ENCODE results near the gene SAXO2. TPM values are rescaled to one million over a fixed set of nuclear protein-coding genes. Genes with fewer than 3 reads are reported as not detected.
"Not testable (repeated sequence)": the region's sequence is repeated elsewhere in the genome, so short reads cannot be mapped to it uniquely, and the experiment has no call there.

SAXO2 gene
- polyA plus RNA-seq, 4 donors: 5.1 to 6.9 (median 5.9) TPM

GRCh38 chr15:82331576-82332304 is 69.1 kb downstream of the SAXO2 start:
- DNase-seq (ENCODE audit: low read depth in 4 of 4, low spot score in 3 of 4): not testable (repeated sequence)

- DNase-seq (ENCODE audit: low read depth in 4 of 4, low spot score in 3 of 4): not testable (repeated sequence)
Measured at GRCh38 chr15:82332711-82333602, 70.3 kb downstream of the SAXO2 start.

- not testable (repeated sequence) for DNase-seq (ENCODE audit: low read depth in 4 of 4, low spot score in 3 of 4)
Measured at GRCh38 chr15:82333603-82334553, 71.3 kb downstream of the SAXO2 start.

Other genes starting within 250 kb of the SAXO2 start
- gene MEX3B, start 216.8 kb upstream of the SAXO2 start, polyA plus RNA-seq (ENCODE audit: insufficient read length in 4 of 4): 10 to 100 TPM; 17.1 to 19.3 (median 19.0) TPM
- 10 to 100 TPM; 21.5 to 23.8 (median 22.0) TPM for gene EFL1, start 84 bp upstream of the SAXO2 start, polyA plus RNA-seq (ENCODE audit: insufficient read length in 4 of 4)
- gene GOLGA6L10, start 86.7 kb downstream of the SAXO2 start, polyA plus RNA-seq (ENCODE audit: insufficient read length in 4 of 4): 1 to 10 TPM; 3.1 to 8.9 (median 3.8) TPM
- 10 to 100 TPM in 1 of 4 donors, 1 to 10 TPM in 3; 5.4 to 12.9 (median 7.6) TPM for gene GOLGA6L9, start 167.0 kb downstream of the SAXO2 start, polyA plus RNA-seq (ENCODE audit: insufficient read length in 4 of 4)